OCI-LY1 (cell line): ENCODE measurements around the gene BAIAP3.

Experiments used
- H2AFZ ChIP-seq: fragments of 200-600 bp; sonication (generic), shearing (Covaris generic); 2 replicates; pipeline ENCODE4 v1.6.0; 2014; ENCODE audit warnings: antibody characterized with exemption, mild to moderate bottlenecking, low read length
- H3F3A ChIP-seq: fragments of 200-600 bp; sonication (generic), shearing (Covaris generic); 2 replicates; pipeline ENCODE4 v1.6.0; 2014; ENCODE audit warnings: mild to moderate bottlenecking, antibody characterized with exemption, low read length, moderate library complexity; ENCODE audit not compliant: insufficient read depth
- H3K27ac ChIP-seq: fragments of 200-600 bp; sonication (generic); 2 replicates; pipeline ENCODE4 v1.5.1; 2014; ENCODE audit warnings: low read length, mixed run types, mild to moderate bottlenecking, low read depth; ENCODE audit not compliant: poor library complexity, severe bottlenecking
- H3K27me3 ChIP-seq: fragments of 200-600 bp; sonication (generic); 2 replicates; pipeline ENCODE4 v1.6.0; 2014; ENCODE audit warnings: antibody characterized with exemption, mild to moderate bottlenecking, low read length, moderate library complexity; ENCODE audit not compliant: insufficient read depth
- H3K36me3 ChIP-seq: fragments of 200-600 bp; sonication (generic); 2 replicates; pipeline ENCODE4 v1.6.1; 2014; ENCODE audit warnings: mild to moderate bottlenecking, antibody characterized with exemption, low read length, moderate library complexity, mixed read lengths; ENCODE audit not compliant: insufficient read depth
- H3K4me1 ChIP-seq: fragments of 200-600 bp; sonication (generic); 2 replicates; pipeline ENCODE4 v1.5.1; 2014; ENCODE audit warnings: mild to moderate bottlenecking, low read length, moderate library complexity; ENCODE audit not compliant: insufficient read depth, severe bottlenecking
- H3K4me2 ChIP-seq: fragments of 200-600 bp; sonication (generic), shearing (Covaris generic); 2 replicates; pipeline ENCODE4 v1.6.1; 2014; ENCODE audit warnings: low read length
- H3K4me3 ChIP-seq: fragments of 200-600 bp; sonication (generic); 2 replicates; pipeline ENCODE4 v1.5.1; 2014; ENCODE audit warnings: low read length, low read depth, mild to moderate bottlenecking, mixed read lengths; ENCODE audit not compliant: poor library complexity, severe bottlenecking
- H3K79me2 ChIP-seq: fragments of 200-600 bp; shearing (Covaris generic); 2 replicates; pipeline ENCODE4 v1.6.1; 2016; ENCODE audit warnings: mixed run types, low read length, mixed read lengths; ENCODE audit not compliant: insufficient read depth
- H3K9ac ChIP-seq: fragments of 200-600 bp; sonication (generic), shearing (Covaris generic); 2 replicates; pipeline ENCODE4 v1.6.1; 2014; ENCODE audit warnings: mild to moderate bottlenecking, low read length, mixed read lengths
- H3K9me2 ChIP-seq: fragments of 200-600 bp; sonication (generic), shearing (Covaris generic); 2 replicates; pipeline ENCODE4 v1.6.1; 2014; ENCODE audit warnings: low read depth, mild to moderate bottlenecking, low read length, mixed read lengths
- H3K9me3 ChIP-seq: fragments of 200-600 bp; shearing (Covaris generic); 2 replicates; pipeline ENCODE4 v1.6.1; 2014; ENCODE audit warnings: low read length, mixed read lengths
- H4K20me1 ChIP-seq: fragments of 200-600 bp; sonication (generic), shearing (Covaris generic); 2 replicates; pipeline ENCODE4 v1.6.0; 2016; ENCODE audit warnings: mild to moderate bottlenecking, low read length; ENCODE audit not compliant: insufficient read depth
- EZH2 ChIP-seq: fragments of 200-600 bp; sonication (generic), shearing (Covaris generic); IDR thresholded peaks from 2 replicates; pipeline ENCODE4 v1.8.0; 2017; ENCODE audit warnings: borderline replicate concordance, mixed run types, mild to moderate bottlenecking, antibody characterized with exemption, low read length, moderate library complexity, mixed read lengths
- TF ChIP-seq, protein P1 (sequence below): fragments of 200-600 bp; sonication (generic), shearing (Covaris generic); IDR thresholded peaks from 2 replicates; pipeline ENCODE4 v1.5.1; 2017; ENCODE audit warnings: mild to moderate bottlenecking, antibody characterized with exemption, low read length, moderate library complexity, mixed read lengths

The BAIAP3 gene

GRCh38 chr16:1337486-1337885, 4.0 kb downstream of the BAIAP3 start:
- H3K9me3 ChIP-seq = no peaks in the 10 kb centered on the region
- peaks cover 16% of the 10 kb centered on the region; the same call in 1 of the 2 replicates for H3K27me3 ChIP-seq
- no peak for TF ChIP-seq EZH2
- TF ChIP-seq, protein P1, sequence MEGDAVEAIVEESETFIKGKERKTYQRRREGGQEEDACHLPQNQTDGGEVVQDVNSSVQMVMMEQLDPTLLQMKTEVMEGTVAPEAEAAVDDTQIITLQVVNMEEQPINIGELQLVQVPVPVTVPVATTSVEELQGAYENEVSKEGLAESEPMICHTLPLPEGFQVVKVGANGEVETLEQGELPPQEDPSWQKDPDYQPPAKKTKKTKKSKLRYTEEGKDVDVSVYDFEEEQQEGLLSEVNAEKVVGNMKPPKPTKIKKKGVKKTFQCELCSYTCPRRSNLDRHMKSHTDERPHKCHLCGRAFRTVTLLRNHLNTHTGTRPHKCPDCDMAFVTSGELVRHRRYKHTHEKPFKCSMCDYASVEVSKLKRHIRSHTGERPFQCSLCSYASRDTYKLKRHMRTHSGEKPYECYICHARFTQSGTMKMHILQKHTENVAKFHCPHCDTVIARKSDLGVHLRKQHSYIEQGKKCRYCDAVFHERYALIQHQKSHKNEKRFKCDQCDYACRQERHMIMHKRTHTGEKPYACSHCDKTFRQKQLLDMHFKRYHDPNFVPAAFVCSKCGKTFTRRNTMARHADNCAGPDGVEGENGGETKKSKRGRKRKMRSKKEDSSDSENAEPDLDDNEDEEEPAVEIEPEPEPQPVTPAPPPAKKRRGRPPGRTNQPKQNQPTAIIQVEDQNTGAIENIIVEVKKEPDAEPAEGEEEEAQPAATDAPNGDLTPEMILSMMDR = no peak
- H3K9me2 ChIP-seq = no peaks in the 10 kb centered on the region
- H4K20me1 ChIP-seq = no peaks in the 10 kb centered on the region
- H3K27ac ChIP-seq = no peak overlapping the region
- H3K4me3 ChIP-seq = peak overlapping the region; percentile 14
- no peaks in the 10 kb centered on the region; the same call in 1 of the 2 replicates for H3F3A ChIP-seq
- H3K9ac ChIP-seq = no peak overlapping the region; the same call in 1 of the 2 replicates
- H3K4me2 ChIP-seq = peak overlapping the region; percentile 8; the same call in 1 of the 2 replicates
- H3K79me2 ChIP-seq = no peaks in the 10 kb centered on the region
- H3K4me1 ChIP-seq = peaks cover 24% of the 10 kb centered on the region
- H2AFZ ChIP-seq = no peak overlapping the region
- no peaks in the 10 kb centered on the region for H3K36me3 ChIP-seq

DNA sequence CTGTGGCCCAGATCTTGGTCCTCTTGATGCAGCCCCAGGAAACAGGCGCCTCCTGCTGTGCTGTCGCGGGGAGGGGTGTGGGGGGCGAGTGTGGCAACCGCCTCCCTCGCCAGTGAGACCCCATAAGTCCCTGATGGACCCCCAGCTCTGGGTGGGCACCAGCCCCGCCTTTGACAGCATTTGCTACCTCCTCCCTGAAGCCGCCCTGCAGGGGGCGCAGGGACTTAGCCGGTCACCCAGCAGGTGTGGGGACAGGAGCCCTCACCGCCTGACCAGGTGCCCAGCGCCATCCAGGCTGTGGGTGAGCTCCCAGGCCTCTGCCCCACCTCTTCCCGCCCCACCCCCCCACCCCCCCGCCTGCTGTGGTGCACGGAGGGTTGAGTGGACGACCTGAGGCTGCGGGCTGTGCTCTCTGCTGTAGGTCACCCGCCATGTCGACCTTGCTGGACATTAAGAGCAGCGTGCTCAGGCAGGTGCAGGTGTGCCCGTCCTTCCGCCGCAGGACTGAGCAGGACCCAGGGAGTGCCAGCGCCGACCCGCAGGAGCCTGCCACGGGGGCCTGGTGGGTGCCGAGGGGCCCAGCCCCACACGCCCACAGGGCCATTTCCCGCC, 4.8 kb downstream of the BAIAP3 start:
- H3K27ac ChIP-seq = no peak overlapping the region
- H3F3A ChIP-seq = no peaks in the 10 kb centered on the region; the same call in 1 of the 2 replicates
- H3K36me3 ChIP-seq = no peaks in the 10 kb centered on the region
- H2AFZ ChIP-seq = no peak overlapping the region
- H4K20me1 ChIP-seq = no peaks in the 10 kb centered on the region
- H3K4me3 ChIP-seq = no peak overlapping the region
- no peak overlapping the region; the same call in 1 of the 2 replicates for H3K9ac ChIP-seq
- H3K79me2 ChIP-seq = no peaks in the 10 kb centered on the region
- peak overlapping the region; percentile 8; the same call in 1 of the 2 replicates for H3K4me2 ChIP-seq
- TF ChIP-seq EZH2 = no peak
- TF ChIP-seq, protein P1 = peak; percentile 53
- peaks cover 25% of the 10 kb centered on the region for H3K4me1 ChIP-seq
- no peaks in the 10 kb centered on the region for H3K9me3 ChIP-seq
- peaks cover 16% of the 10 kb centered on the region; the same call in 1 of the 2 replicates for H3K27me3 ChIP-seq
- H3K9me2 ChIP-seq = no peaks in the 10 kb centered on the region

DNA sequence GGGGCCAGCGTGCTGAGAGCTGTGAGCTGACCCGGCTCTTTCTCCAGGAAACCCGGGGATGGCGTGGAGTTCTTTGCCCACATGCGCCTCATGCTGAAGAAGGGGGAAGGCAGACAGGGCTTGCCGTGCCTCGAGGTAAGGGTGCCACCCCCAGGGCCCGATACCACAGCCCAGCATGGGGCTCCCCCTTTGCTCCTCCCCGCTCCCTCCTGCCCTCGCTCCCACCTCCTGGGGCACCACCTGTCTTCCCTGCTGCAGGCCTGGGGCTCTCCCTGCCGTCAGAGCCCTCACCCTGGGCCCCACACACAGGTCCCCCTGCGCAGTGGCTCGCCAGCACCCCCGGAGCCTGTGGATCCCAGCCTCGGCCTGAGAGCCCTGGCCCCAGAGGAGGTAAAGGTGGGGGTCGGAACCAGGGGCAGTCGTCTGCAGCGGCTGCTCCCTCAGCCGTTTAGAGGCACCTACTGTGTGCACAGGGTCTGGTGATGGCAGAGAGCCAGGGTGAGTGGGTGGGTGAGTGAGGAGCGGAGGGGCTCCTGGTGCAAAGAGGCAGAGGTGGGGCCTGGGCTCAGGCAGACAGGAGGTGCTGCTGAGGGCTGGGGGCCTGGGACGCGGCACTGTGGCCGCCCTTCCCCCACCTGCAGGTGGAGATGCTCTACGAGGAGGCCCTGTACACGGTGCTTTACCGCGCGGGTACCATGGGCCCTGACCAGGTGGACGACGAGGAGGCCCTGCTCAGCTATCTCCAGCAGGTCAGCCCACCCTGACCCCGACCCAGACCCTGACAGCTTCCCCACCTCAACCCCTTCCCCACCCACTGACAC, 5.6 kb downstream of the BAIAP3 start:
- Histone ChIP-seq H3K27ac (no peak overlapping the region), H3K27me3 (peaks cover 16% of the 10 kb centered on the region; the same call in 1 of the 2 replicates), H2AFZ (no peak overlapping the region), H3K9me2 (no peaks in the 10 kb centered on the region), H3K36me3 (no peaks in the 10 kb centered on the region), H3K79me2 (no peaks in the 10 kb centered on the region), H3K4me3 (no peak overlapping the region), H3K9me3 (no peaks in the 10 kb centered on the region), H4K20me1 (no peaks in the 10 kb centered on the region), H3K4me1 (peaks cover 33% of the 10 kb centered on the region), H3F3A (no peaks in the 10 kb centered on the region; the same call in 1 of the 2 replicates), H3K4me2 (no peak overlapping the region), H3K9ac (no peak overlapping the region)
- TF ChIP-seq, protein P1 = no peak
- no peak for TF ChIP-seq EZH2
